Brain microvascular endothelial cell (primary cell): ENCODE measurements around the gene MRPS5.

Experiments used
- DNase-seq: peaks from one replicate; pipeline ENCODE4 v3.0.0-alpha.2; 2020
- H3K27ac ChIP-seq: fragments of 250-450 bp; sonication (Bioruptor Pico); 2 replicates; pipeline ENCODE4 v1.5.1; 2020; ENCODE audit warnings: mild to moderate bottlenecking, moderate library complexity
- H3K27me3 ChIP-seq: fragments of 250-450 bp; sonication (Bioruptor Pico); replicated peaks from 2 replicates; pipeline ENCODE4 v1.5.1; 2020; ENCODE audit warnings: mild to moderate bottlenecking
- H3K36me3 ChIP-seq: fragments of 250-450 bp; sonication (Bioruptor Pico); replicated peaks from 2 replicates; pipeline ENCODE4 v1.5.1; 2020; ENCODE audit warnings: mild to moderate bottlenecking
- H3K4me3 ChIP-seq: 2 replicates; pipeline ENCODE4 v1.5.1; 2011; ENCODE audit warnings: low read depth, mild to moderate bottlenecking, control low read depth, low read length, moderate library complexity
- in situ Hi-C: cut with HindIII; loops from 2 replicates; pipeline ENCODE4 v1.10.0; 2017; ENCODE audit warnings: low sequenced_read_pairs, low pct_ligation_motif_present
- TF ChIP-seq, protein P1 (sequence below): IDR thresholded peaks from 2 replicates; pipeline ENCODE4 v1.5.1; 2011; ENCODE audit warnings: low read depth, mild to moderate bottlenecking, moderate library complexity, low read length, control low read depth, inconsistent platforms; ENCODE audit errors: missing control alignments

The MRPS5 gene

DNA sequence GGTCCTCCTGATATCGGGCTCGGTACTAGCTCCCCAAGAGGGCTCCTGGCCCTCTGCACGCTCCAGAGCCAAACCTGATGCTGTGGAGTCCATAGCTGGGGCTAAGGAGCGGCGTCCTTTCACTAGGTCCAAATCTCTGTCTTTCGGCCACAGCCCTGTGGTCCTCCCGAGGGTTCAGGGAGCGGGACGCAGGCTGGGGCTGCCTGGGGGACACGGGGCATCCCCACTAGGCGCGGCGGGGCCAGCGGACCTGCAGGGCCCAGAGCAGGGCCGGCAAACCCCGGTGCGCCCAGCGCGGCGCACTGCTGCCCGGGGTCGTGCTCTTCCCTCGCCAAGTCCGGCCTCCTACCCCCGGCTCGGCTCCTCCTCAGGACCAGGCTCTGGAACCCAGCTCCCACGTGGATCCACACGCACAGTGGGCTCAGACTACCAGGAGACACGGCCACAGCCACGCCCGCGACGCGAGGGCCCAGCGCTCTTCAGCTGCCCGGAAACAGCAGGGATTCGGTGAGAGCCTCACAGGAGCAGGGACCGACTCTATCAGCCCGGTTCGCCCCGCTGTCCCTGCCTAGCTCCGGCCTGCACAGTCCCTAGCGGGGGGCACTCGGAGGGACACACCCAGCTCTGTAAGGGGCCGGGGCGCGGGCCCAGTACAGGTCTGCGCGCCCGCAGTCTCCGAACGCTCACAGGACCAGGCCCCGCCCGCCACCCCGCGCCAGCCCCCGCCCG, 37.4 kb upstream of the MRPS5 start:
- no peaks in the 10 kb centered on the region for H3K27me3 ChIP-seq
- peak overlapping the region; percentile 74 for H3K4me3 ChIP-seq
- in situ Hi-C loops: no loop called here
- peak; percentile 20 for DNase-seq
- H3K36me3 ChIP-seq: peaks cover 10% of the 10 kb centered on the region
- H3K27ac ChIP-seq: peak overlapping the region; percentile 33
- TF ChIP-seq, protein P1, sequence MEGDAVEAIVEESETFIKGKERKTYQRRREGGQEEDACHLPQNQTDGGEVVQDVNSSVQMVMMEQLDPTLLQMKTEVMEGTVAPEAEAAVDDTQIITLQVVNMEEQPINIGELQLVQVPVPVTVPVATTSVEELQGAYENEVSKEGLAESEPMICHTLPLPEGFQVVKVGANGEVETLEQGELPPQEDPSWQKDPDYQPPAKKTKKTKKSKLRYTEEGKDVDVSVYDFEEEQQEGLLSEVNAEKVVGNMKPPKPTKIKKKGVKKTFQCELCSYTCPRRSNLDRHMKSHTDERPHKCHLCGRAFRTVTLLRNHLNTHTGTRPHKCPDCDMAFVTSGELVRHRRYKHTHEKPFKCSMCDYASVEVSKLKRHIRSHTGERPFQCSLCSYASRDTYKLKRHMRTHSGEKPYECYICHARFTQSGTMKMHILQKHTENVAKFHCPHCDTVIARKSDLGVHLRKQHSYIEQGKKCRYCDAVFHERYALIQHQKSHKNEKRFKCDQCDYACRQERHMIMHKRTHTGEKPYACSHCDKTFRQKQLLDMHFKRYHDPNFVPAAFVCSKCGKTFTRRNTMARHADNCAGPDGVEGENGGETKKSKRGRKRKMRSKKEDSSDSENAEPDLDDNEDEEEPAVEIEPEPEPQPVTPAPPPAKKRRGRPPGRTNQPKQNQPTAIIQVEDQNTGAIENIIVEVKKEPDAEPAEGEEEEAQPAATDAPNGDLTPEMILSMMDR: no peak

DNA sequence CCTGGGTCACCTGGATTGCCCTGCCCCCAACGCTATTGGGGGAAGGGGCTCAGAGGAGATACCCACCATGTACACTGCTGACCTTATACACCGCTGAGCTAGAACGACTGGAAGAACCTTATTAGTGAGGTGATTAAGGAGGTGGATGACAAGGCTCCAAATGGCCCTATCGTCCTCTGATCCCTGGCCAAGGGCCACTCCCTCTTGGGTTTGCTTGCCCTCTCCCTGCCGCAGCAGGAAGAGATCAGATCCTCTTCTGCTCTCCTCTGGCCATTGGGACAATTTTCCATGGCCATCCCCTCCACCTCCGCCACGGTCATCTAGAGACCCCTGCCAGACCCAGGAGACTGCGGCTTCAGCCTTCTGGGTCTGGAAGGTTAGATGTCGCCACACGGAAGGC, 36.8 kb upstream of the MRPS5 start:
- TF ChIP-seq, protein P1: no peak
- Histone ChIP-seq H3K27me3 (no peaks in the 10 kb centered on the region), H3K4me3 (peak overlapping the region; percentile 74), H3K36me3 (peaks cover 11% of the 10 kb centered on the region), H3K27ac (no peak overlapping the region)
- DNase-seq: no peak
- in situ Hi-C loops: no loop called here

DNA sequence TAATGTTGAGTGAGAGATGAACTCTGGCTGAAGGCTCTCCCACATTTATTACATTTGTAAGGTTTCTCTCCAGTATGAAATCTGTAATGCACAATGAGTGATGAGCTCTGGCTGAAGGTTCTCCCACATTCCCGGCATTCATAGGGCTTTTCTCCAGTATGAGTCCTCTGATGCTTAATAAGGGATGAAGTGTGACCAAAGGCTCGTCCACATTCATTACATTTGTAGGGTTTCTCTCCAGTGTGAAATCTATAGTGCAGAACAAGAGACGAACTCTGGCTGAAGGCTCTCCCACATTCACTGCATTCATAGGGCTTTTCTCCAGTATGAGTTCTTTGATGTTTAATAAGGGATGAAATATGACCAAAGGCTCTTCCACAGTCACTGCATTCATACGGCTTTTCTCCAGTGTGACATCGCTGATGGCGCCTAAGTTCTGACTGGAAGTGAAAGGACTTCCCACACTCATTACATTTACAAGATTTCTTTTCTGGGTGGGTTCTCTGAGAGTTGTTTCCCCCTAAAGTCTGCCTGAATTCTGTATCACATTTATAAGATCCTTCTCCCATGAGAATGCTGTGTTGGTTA, 27.9 kb upstream of the MRPS5 start:
- DNase-seq: no peak
- TF ChIP-seq, protein P1: no peak
- no peaks in the 10 kb centered on the region for H3K27me3 ChIP-seq
- H3K36me3 ChIP-seq: peaks cover 50% of the 10 kb centered on the region
- in situ Hi-C loops: no loop called here
- H3K4me3 ChIP-seq: no peak overlapping the region
- no peak overlapping the region for H3K27ac ChIP-seq

DNA sequence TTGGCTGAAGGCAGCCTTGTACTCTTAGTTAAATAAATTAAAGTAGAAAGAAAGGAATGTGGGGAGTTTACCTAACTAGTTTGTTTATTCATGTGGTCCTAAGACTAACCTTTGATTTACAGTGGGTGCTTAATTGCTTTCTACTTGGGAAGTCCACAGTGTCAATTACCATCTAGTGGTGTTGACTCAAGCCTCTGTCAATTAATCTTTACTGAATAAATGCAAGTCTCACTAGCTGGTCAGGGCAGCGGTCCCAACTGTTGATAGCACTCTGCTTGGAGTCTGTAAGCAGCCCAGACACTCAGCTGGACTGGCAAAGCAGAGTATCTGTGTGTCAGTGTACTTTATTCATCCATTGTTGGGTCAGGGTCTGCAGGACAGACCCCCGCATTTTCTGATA, 22.2 kb upstream of the MRPS5 start:
- H3K27ac ChIP-seq: no peak overlapping the region
- TF ChIP-seq, protein P1: no peak
- no peaks in the 10 kb centered on the region for H3K27me3 ChIP-seq
- no peak for DNase-seq
- peaks cover 5% of the 10 kb centered on the region for H3K36me3 ChIP-seq
- no peak overlapping the region for H3K4me3 ChIP-seq
- in situ Hi-C loops: no loop called here

DNA sequence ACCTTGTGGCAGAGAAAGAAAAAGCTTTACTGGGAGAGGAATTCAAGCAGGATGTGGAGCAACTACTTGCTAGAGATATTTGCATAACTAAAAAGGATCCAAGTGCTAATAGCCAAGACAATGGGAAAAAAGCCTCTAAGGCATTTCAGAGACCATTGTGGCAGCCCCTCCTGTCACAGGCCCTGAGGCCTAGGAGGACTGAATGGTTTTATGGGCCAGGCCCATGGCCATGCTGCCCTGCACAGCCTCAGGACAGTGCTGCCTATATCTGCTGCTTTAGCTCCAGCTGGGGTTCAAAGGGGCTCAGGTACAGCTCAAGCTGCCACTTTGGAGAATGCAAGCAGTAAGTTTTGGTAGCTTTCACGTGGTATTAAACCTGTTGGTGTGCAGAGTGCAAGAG, 17.1 kb upstream of the MRPS5 start:
- Histone ChIP-seq H3K27ac (no peak overlapping the region), H3K27me3 (no peaks in the 10 kb centered on the region), H3K36me3 (no peaks in the 10 kb centered on the region), H3K4me3 (no peak overlapping the region)
- DNase-seq: no peak
- TF ChIP-seq, protein P1: no peak
- in situ Hi-C loops: no loop called here
